ENCODE measurements around the gene WWOX. TPM values are rescaled to one million over a fixed set of nuclear protein-coding genes. Genes with fewer than 3 reads are reported as not detected.

WWOX gene
- total and polyA plus RNA-seq, 2 of the 13 experiments (the other 11 are each of a cell fraction or from before 2014, with no cell fraction given): 9.1 to 37.4 TPM

GRCh38 chr16:78984887-78985464 is 885.5 kb downstream of the WWOX start (continued):
- TF ChIP-seq SUZ12 (IDR thresholded peaks at IDR 0.05; ENCODE audit: low read depth, low read length): no peak
- TF ChIP-seq RNF2 (conservative IDR thresholded peaks at IDR 0.05; ENCODE audit: low read depth): no peak
- TF ChIP-seq, protein P1, sequence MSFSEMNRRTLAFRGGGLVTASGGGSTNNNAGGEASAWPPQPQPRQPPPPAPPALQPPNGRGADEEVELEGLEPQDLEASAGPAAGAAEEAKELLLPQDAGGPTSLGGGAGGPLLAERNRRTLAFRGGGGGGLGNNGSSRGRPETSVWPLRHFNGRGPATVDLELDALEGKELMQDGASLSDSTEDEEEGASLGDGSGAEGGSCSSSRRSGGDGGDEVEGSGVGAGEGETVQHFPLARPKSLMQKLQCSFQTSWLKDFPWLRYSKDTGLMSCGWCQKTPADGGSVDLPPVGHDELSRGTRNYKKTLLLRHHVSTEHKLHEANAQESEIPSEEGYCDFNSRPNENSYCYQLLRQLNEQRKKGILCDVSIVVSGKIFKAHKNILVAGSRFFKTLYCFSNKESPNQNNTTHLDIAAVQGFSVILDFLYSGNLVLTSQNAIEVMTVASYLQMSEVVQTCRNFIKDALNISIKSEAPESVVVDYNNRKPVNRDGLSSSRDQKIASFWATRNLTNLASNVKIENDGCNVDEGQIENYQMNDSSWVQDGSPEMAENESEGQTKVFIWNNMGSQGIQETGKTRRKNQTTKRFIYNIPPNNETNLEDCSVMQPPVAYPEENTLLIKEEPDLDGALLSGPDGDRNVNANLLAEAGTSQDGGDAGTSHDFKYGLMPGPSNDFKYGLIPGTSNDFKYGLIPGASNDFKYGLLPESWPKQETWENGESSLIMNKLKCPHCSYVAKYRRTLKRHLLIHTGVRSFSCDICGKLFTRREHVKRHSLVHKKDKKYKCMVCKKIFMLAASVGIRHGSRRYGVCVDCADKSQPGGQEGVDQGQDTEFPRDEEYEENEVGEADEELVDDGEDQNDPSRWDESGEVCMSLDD (CRISPR knock-in tag; IDR thresholded peaks at IDR 0.05; ENCODE audit: borderline replicate concordance): no peak
- TF ChIP-seq HOMEZ (CRISPR knock-in tag; IDR thresholded peaks at IDR 0.05; ENCODE audit: low read depth): peak; percentile 92
- 0 out of 2 replicates have a peak, but pooled peaks have one; percentile 50 for TF ChIP-seq ZNF598 (CRISPR knock-in tag; IDR thresholded peaks at IDR 0.05; ENCODE audit: borderline replicate concordance)
- TF ChIP-seq JUND (CRISPR knock-in tag; IDR thresholded peaks at IDR 0.05): no peak
- peak; percentile 65; the same call in 1 of the 2 replicates for TF ChIP-seq ZNF235 (CRISPR knock-in tag; IDR thresholded peaks at IDR 0.05; ENCODE audit: borderline replicate concordance)
- no peak for TF ChIP-seq U2AF2 (IDR thresholded peaks at IDR 0.05; ENCODE audit: low read depth, low read length)
- no peak for TF ChIP-seq PLSCR1 (CRISPR knock-in tag; IDR thresholded peaks at IDR 0.05; ENCODE audit: borderline replicate concordance)
- TF ChIP-seq TCF7L2 (IDR thresholded peaks at IDR 0.05; ENCODE audit: low read depth, low read length): no peak
- TF ChIP-seq PITX1 (CRISPR knock-in tag; IDR thresholded peaks at IDR 0.05): peak; percentile 72; the same call in 1 of the 2 replicates
- TF ChIP-seq ZNF614 (CRISPR knock-in tag; IDR thresholded peaks at IDR 0.05; ENCODE audit: borderline replicate concordance): peak; percentile 57; the same call in 1 of the 2 replicates
- TF ChIP-seq ZNF383 (CRISPR knock-in tag; IDR thresholded peaks at IDR 0.05; ENCODE audit: borderline replicate concordance): no peak
- no peak for TF ChIP-seq TBX3 (IDR thresholded peaks at IDR 0.05; ENCODE audit: borderline replicate concordance)
- 0 out of 2 replicates have a peak, but pooled peaks have one; percentile 34 for TF ChIP-seq ARID2 (CRISPR knock-in tag; IDR thresholded peaks at IDR 0.05; ENCODE audit: borderline replicate concordance)
- TF ChIP-seq HMGXB4 (CRISPR knock-in tag; IDR thresholded peaks at IDR 0.05; ENCODE audit: borderline replicate concordance in 1 of 2, low read depth in 1 of 2): no peak
- TF ChIP-seq ZNF775 (CRISPR knock-in tag; IDR thresholded peaks at IDR 0.05; ENCODE audit: borderline replicate concordance): no peak
- TF ChIP-seq ZNF674 (CRISPR knock-in tag; IDR thresholded peaks at IDR 0.05; ENCODE audit: low read depth): no peak
- no peak for TF ChIP-seq ZNF121 (CRISPR knock-in tag; IDR thresholded peaks at IDR 0.05)
- no peak for TF ChIP-seq ISX (CRISPR knock-in tag; conservative IDR thresholded peaks at IDR 0.05)
- TF ChIP-seq DR1 (CRISPR knock-in tag; IDR thresholded peaks at IDR 0.05): no peak
- TF ChIP-seq GLMP (CRISPR knock-in tag; IDR thresholded peaks at IDR 0.05; ENCODE audit: borderline replicate concordance): no peak
